ENCODE data around the gene DHRSX. TPM values are rescaled to one million over a fixed set of nuclear protein-coding genes. Genes with fewer than 3 reads are reported as not detected.

The DHRSX gene
- total and polyA plus RNA-seq, 9 of the 15 experiments (the other 6 are each of a cell fraction or from before 2014, with no cell fraction given), result 0.59 to 11.0 (median 6.2) TPM

GRCh38 chrX:2502668-2503519 is 2.1 kb upstream of the DHRSX start (continued):
- no peak for TF ChIP-seq MEF2A (IDR thresholded peaks at IDR 0.05; ENCODE audit: control insufficient read depth, low read depth, low read length)
- peak; percentile 63 for TF ChIP-seq CEBPB (tag; IDR thresholded peaks at IDR 0.05)
- TF ChIP-seq ZNF384 (IDR thresholded peaks at IDR 0.05; ENCODE audit: low read depth, low read length), result no peak
- peak; percentile 57 for TF ChIP-seq ETS2 (tag; IDR thresholded peaks at IDR 0.05; ENCODE audit: borderline replicate concordance, poor library complexity, severe bottlenecking)
- no peak for TF ChIP-seq ZNF280A (IDR thresholded peaks at IDR 0.05; ENCODE audit: low read depth, partially characterized antibody)
- no peak for TF ChIP-seq ZZZ3 (IDR thresholded peaks at IDR 0.05)
- TF ChIP-seq NR2C1 (IDR thresholded peaks at IDR 0.05), result no peak
- TF ChIP-seq NR2C1 (tag; IDR thresholded peaks at IDR 0.05), result peak; percentile 92
- TF ChIP-seq ZNF140 (CRISPR knock-in tag; IDR thresholded peaks at IDR 0.05), result peak; percentile 83; the same call in 1 of the 2 replicates
- no peak for TF ChIP-seq SMARCC2 (IDR thresholded peaks at IDR 0.05; ENCODE audit: low read depth)
- TF ChIP-seq PREB (CRISPR knock-in tag; IDR thresholded peaks at IDR 0.05), result no peak
- TF ChIP-seq ZNF830 (CRISPR knock-in tag; IDR thresholded peaks at IDR 0.05), result peak; percentile 85; the same call in 1 of the 2 replicates
- no peak for TF ChIP-seq ZC3H8 (IDR thresholded peaks at IDR 0.05)
- TF ChIP-seq HBP1 (CRISPR knock-in tag; IDR thresholded peaks at IDR 0.05), result peak; percentile 75; the same call in 1 of the 2 replicates
- TF ChIP-seq RBM39 (optimal IDR thresholded peaks at IDR 0.05; ENCODE audit: low read depth, low read length), result no peak
- peak; percentile 92 for TF ChIP-seq HIVEP1 (CRISPR knock-in tag; IDR thresholded peaks at IDR 0.05)
- peak; percentile 97 for TF ChIP-seq CREB3 (tag; conservative IDR thresholded peaks at IDR 0.05; ENCODE audit: low read depth)
- no peak for TF ChIP-seq RAD51 (IDR thresholded peaks at IDR 0.05; ENCODE audit: borderline replicate concordance, low read depth)
- TF ChIP-seq ZFP30 (CRISPR knock-in tag; IDR thresholded peaks at IDR 0.05; ENCODE audit: borderline replicate concordance), result no peak
- TF ChIP-seq NFRKB (IDR thresholded peaks at IDR 0.05; ENCODE audit: low read depth), result no peak; the same call in 1 of the 2 replicates
- TF ChIP-seq NCOR1 (IDR thresholded peaks at IDR 0.05), result peak; percentile 79
- TF ChIP-seq SREBF1 (IDR thresholded peaks at IDR 0.05; ENCODE audit: borderline replicate concordance, low read depth, low read length), result no peak
- TF ChIP-seq BCL6 (CRISPR knock-in tag; IDR thresholded peaks at IDR 0.05), result peak; percentile 95
